Right renal cortex interstitium (tissue), 3 donors: ENCODE results near the gene PPEF1. TPM values are rescaled to one million over a fixed set of nuclear protein-coding genes. Genes with fewer than 3 reads are reported as not detected.

Experiments
- DNase-seq, 3 donors: peaks; one replicate each; pipeline ENCODE4 v3.0.0-alpha.2; 2013; ENCODE audit warnings: low read depth in 3 of 3, low spot score in 2 of 3
- polyA plus RNA-seq, 3 donors: library from polyadenylated mRNA; unstranded; fragments of 120-200 nt; gene quantifications; one replicate each; pipeline ENCODE4 v1.2.1, GENCODE V29; 2013; ENCODE audit not compliant: insufficient read length in 3 of 3

Gene PPEF1
- under 1 TPM; 0.43 to 0.58 (median 0.49) TPM for polyA plus RNA-seq

GRCh38 chrX:18707426-18708049, at the start of gene PPEF1:
PPEF1 (plus strand) TSS chrX:18707645; CDS start chrX:18707781, 136 bp downstream.
- DNase-seq: no peak

- DNase-seq: no peak
Measured at GRCh38 chrX:18661273-18661672, 46.2 kb upstream of the PPEF1 start.

GRCh38 chrX:18664947-18665346, 42.5 kb upstream of the PPEF1 start:
- DNase-seq: no peak

GRCh38 chrX:18666614-18667013, 40.8 kb upstream of the PPEF1 start:
- no peak for DNase-seq

GRCh38 chrX:18668071-18668835, 39.2 kb upstream of the PPEF1 start:
- DNase-seq: no peak

GRCh38 chrX:18672008-18672407, 35.4 kb upstream of the PPEF1 start, which contains the start of gene RS1:
RS1 (minus strand) TSS chrX:18672108; CDS start chrX:18672068, 40 bp downstream.
- DNase-seq: no peak

- DNase-seq: no peak
Measured at GRCh38 chrX:18674417-18674787, 33.0 kb upstream of the PPEF1 start.

- DNase-seq: peak; percentile 65
Measured at GRCh38 chrX:18674788-18675735, 32.4 kb upstream of the PPEF1 start.

GRCh38 chrX:18676050-18676449, 31.4 kb upstream of the PPEF1 start:
- DNase-seq: no peak

- DNase-seq: no peak
Measured at GRCh38 chrX:18676470-18676869, 31.0 kb upstream of the PPEF1 start.

GRCh38 chrX:18677161-18677869, 30.1 kb upstream of the PPEF1 start:
- no peak for DNase-seq

GRCh38 chrX:18681996-18682395, 25.4 kb upstream of the PPEF1 start:
- DNase-seq: no peak

GRCh38 chrX:18682979-18683387, 24.5 kb upstream of the PPEF1 start:
- no peak for DNase-seq

- no peak for DNase-seq
Measured at GRCh38 chrX:18687856-18688495, 19.5 kb upstream of the PPEF1 start.

GRCh38 chrX:18691431-18691830, 16.0 kb upstream of the PPEF1 start:
- DNase-seq: no peak

- no peak for DNase-seq
Measured at GRCh38 chrX:18692541-18692940, 14.9 kb upstream of the PPEF1 start.

- no peak for DNase-seq
Measured at GRCh38 chrX:18696653-18697052, 10.8 kb upstream of the PPEF1 start.

GRCh38 chrX:18698737-18699650, 8.5 kb upstream of the PPEF1 start:
- no peak for DNase-seq
